ENCODE results near the gene USP5.
"Not testable (repeated sequence)": the region's sequence is repeated elsewhere in the genome, so short reads cannot be mapped to it uniquely, and the experiment has no call there.

Gene USP5

DNA sequence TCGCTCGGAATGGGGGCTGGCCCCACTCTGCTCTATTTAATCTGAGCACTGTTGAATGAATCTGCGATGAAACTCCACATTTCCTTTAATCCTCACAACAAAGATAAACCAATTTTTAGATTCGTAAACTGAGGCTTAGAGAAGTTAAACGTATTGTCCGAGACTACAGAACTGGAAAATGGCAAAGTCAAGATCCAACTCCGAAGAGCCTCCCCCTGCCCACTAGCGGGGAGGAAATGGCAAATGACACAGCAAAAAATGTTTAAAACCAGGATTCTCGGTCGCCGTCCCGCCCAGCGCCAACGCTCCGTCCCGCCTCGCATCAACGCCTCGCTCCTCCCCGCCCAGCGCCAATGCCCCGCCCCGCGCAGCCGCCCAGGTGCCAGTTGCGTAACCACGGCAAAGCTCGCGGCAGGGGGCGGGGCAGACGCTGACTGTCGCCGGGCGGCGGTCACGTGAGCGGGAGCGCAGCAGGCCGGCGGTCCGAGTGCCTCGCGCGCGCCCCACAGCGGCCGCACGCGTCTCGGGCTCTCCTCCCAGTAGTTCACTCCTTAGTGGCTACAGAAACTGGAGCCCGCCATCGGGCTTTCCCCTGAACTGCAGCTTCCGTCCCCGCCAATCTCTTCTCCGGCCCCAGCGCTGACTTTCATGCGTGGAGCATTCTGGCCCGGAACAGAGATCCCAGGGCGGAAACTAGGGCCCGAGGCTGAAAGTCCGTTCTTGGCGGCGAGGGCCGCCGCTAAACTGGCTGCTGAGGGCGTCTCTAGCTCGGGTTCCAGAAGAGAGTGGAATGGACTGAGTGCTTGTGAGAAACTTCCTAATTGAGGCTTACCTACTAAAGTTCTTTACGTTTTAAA is 39.1 kb downstream of the USP5 start:
- peak; percentile 96 to 97 for DNase-seq

DNA sequence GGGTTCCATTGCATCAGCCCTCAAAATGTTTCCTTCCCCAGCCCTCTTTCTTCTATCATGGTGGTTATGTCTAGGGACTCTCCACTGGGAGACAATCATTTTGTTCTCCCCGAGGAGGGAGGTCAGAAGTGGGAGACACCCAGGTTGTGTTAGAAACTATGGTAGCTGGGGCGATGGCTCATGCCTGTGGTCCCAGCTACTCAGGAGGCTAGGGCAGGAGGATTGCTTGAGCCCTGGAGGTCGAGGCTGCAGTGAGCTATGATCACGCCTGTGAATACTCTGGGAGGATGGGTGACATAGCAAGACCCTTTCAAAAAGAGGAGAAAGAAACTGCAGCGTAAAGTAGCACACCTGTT is 39.7 kb downstream of the USP5 start:
- no peak for DNase-seq

DNA sequence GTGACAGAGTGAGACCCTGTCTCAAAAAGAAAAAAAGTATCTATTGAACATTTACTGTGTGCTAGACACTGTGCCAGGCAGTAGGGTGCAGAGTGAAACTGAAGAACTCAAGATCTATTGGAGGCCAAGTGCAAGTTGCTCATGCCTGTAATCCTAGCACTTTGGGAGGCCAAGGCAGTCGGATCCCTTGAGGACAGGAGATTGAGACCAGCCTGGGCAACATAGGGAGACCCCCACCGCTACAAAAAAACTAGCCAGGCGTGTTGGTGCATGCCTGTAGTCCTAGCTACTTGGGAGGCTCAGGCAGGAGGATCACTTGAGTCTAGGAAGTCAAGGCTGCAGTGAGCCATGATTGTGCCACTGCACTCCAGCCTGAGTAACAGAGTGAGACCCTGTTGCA is 40.7 kb downstream of the USP5 start:
- not testable (repeated sequence) for DNase-seq

DNA sequence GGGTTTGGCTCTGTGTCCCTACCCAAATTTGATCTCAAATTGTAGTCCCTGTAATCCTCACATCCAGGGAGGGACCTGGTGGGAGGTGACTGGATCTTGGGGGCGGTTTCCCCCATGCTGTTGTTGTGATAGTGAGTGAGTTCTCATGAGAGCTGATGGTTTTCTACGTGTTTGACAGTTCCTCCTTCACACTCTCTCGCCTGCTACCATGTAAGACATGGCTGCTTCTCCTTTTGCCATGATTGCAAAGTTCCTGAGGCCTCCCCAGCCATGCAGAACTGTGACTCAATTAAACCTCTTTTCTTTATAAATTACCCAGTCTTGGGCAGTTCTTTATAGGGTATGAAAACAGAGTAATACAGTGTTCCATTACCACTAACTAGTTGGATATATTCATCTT is 42.4 kb downstream of the USP5 start:
- DNase-seq, result no peak

DNA sequence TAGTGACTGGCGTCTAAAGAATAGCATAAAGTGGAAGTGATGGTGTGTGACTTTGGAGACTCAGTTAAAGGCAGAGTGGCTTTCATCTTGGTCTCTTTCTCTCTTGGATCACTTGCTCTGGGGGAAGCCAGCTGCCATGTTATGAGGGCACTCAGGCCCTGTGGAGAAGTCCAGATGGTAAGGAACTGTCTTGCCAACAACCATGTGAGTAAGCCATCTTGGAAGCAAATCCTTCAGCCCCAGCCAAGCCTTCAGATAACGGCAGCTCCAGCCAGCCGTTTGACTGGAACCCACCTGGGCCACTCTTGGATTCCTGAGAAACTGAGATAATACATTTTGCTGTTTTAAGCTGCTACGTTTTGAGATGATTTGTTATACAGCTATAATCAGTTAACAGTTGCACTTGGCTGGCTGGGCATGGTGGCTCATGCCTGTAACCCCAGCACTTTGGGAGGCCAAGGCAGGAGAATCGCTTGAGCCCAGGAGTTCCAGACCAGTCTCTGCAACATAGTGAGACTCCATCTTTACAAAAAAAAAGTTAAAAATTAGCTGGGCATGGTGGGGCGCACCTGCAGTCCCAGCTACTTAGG is 45.0 kb downstream of the USP5 start:
- no peak for DNase-seq

DNA sequence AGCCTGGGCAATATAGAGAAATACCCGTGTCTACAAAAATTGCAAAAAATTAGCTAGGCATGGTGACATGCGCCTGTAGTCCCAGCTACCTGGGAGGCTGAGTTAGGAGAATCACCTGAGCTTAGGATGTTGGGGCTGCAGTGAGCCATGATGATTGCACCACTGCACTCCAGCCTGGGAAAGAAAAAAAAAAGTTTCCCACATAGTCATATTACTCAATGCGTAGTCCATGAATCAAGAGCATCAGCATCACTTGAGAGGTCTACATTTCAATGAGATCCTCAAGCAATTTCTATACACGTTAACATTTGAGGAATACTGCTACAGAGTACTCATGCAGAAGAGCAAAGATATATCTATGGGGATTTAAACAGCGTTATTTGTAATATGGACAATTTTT is 47.5 kb downstream of the USP5 start:
- DNase-seq, result no peak

DNA sequence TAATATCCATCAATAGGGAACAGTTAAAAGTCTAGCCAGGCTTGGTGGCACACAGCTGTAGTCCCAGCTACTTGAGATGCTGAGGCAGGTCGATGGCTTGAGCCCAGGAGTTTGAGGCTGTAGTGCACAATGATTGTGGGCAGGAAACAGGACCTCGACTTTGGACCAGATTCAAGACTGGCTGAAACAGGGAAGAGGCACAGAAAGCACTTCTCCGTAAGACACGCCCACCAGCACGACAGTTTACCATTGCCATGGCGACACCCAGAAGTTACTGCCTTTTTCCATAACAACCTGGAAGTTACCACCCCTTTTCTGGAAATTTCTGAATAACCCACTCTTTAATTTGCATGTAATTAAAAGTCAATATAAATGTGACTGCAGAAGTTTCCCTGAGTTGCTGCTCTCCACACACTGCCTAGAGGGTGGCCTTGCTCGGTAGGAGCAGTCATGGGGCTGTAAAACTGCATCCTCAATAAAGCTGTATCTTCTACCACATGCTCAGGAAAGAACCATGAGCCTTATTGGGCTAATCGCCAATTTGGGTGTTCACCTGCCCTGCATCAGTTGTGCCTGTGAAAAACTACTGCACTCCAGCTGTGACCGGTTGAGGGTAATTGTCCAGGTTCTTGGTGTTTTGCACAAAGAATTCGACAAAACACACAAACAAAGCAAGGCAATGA is 48.0 kb downstream of the USP5 start:
- peak in 1 of 2 donors; percentile 46 for DNase-seq

DNA sequence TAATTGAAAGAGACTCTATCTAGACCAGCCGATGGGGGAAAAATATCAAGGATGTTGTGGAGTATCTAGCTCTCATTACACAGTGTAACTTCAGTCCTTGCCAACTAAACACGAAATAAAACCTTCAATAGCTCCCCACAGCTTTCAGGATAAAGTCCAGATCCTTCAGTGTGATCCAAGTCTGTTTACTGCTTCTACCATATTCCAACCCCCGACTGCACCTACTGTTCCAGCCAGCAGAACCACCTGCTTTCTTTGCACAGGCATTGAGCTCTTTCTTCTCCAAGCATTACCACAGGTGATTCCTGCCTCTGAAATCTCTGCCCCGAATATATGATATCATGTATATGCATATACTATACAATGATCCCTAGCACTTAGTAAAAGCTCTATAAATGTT is 50.5 kb downstream of the USP5 start:
- no peak for DNase-seq

DNA sequence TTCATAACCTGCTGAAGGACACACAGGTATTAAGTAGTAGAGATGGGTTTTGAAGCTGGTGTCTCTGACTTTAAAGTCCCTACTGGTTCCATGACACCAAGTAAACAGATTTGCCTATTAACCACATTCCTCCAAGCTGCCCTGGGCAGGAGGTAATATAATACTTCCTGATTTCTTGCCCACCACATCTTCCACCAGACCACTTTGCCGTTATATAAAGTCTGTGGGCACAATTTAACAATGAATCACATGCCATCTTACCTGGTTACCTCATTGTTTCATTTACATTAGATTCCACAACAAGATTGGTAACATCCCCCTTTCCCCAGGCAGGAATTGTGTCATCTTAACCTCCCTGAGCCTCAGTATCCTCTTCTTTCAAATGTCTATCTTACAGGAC is 51.8 kb downstream of the USP5 start:
- DNase-seq, result no peak

DNA sequence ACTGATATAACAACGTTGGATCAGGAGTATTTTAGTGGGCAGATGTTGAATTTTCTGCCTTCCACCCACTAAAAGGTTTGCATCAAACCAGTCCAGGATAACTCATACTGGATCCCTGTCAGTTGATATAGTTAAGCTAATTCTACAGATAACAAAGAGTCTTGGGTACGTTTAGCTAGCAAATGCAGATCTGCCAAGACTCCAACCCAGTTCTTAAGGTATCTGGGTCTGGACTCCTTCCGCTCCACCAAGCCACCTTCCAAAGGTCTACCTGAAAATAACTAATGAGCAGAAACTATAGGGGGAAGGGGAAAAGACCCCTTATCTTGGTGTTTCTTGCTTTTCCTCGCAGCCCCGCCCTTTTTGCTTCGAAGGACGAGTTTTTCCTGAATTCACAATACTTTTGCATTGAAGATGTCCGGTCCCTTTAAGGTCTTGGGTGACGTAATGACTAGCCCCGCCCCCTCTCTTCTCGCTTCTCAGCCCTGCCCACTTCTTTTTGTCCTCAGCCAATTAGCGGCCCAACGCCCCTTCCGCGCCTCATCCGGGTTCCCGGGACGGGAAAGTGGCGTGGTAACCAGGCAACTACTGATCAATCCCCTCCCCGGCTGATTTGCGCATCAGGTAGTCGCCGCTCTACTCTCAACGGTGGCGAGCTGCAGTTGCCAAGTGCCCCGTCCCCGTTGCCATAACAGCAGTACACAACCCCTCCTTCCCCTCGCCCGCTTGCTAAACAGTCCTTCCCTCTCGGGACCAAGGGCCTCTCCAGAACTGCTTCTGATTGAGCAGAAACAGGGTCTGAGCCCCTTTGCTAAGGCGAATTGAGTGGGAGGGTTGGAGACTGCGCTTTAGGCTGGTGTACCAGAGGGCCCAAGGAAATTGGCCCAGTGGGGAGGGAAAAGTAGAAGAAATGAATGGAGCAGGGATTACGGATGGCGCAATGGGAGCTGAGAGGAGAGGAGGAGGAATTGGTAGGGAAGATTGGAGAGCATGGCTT is 52.6 kb downstream of the USP5 start, which contains the start of gene LRRC23:
TSS of gene LRRC23 (plus strand) at position 543 of the 997 bp plus-strand sequence. CDS start 812 bp downstream, outside the sequence.
- peak; percentile 94 to 96 for DNase-seq

DNA sequence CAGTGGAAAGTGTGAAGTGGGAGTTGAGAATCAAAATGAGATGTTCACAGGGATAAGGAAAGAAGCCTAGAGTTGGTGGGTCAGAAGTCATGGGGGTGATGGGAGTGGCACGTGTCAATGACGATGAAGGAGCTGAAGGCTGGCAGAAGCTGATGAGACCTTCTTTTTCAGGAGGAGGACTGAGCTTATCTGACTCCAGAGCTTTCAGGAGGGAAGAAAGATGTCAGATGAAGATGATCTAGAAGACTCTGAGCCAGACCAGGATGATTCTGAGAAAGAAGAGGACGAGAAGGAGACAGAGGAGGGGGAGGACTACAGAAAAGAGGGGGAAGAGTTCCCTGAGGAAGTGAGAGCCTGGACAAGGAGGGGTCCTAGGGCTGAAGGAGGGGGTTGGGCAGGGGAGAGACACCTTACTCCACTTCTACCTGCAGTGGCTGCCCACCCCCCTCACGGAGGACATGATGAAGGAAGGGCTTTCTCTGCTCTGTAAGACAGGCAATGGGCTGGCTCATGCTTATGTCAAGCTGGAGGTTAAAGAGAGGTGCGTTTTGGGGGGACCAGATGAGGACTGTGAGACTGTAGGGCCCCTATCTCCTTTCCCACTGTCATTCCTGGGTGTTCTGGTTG is 53.6 kb downstream of the USP5 start:
- no peak for DNase-seq

DNA sequence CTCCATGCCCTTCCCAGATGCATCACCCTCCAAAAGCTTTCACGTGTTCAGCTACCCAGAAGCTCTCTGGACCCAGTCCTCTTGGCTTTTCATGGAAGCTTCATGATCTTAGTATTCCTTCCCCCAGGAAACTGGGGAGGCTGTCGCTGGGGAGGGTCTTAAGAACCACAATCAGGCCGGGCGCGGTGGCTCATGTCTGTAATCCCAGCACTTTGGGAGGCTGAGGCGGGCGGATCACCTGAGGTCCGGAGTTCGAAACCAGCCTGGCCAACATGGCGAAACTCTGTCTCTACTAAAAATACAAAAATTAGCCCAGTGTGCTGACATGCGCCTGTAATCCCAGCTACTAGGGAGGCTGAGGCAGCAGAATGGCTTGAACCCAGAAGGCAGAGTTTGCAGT is 56.2 kb downstream of the USP5 start:
- not testable (repeated sequence) for DNase-seq

DNA sequence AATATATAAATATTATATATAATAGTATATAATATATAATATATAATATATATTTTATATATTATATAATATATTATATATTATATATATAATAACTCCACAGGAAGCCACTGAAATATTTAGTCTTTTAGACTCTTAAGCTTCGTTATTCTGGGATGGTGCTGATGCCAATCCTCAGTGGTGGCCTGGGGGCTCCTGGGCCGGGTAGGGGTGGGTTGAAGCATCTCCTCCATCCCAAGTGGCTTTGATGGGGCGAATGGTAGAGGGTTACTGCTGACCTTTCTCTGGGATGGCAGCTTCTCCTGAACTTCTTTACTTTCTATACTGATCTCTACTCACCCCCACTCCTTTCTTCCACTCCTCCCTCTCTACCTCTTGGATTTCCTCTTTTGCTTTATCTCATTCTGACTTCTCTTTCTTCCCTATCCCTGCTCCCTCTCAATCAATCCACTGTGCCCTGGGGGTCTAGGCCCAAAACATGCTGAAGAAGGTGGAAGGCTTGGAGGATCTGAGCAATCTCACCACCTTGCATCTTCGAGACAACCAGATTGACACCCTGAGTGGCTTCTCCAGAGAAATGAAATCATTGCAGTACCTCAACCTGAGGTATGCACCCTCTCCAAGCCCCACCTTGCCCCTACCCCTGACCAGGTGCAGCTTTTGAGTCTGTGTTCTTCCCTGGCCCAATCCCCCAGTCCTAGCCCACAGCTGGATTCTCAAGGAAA is 57.6 kb downstream of the USP5 start:
- DNase-seq, result no peak

DNA sequence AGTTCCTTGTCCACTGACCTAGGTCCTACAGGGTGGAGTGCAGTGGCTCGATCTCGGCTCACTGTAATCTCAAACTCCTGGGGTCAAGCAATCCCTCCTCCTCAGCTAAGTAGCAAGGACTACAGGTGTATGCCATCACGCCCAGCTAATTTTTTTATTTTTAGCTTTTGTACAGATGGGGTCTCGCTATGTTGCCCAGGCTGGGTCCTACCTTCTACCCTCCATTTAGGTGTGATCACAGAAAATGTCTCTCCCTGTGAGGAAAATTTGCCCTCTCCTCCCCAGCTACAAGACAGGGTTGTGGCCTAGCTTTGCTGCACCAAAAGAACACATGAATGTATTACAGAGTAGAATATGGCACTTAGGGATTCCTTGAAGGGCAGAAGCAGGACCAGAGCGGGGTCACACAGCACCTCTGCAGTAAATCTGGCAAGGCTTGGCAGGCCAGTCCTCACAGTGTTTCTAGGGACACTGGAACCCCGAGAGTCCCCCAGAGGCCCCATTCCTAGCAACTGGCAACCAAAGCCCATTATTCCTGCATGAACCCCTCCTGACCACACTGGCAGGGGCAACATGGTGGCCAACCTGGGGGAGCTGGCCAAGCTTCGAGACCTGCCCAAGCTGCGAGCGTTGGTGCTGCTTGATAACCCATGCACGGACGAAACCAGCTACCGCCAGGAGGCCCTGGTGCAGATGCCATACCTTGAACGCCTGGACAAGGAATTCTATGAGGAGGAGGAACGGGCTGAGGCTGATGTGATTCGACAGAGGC is 60.4 kb downstream of the USP5 start:
- DNase-seq, result no peak

DNA sequence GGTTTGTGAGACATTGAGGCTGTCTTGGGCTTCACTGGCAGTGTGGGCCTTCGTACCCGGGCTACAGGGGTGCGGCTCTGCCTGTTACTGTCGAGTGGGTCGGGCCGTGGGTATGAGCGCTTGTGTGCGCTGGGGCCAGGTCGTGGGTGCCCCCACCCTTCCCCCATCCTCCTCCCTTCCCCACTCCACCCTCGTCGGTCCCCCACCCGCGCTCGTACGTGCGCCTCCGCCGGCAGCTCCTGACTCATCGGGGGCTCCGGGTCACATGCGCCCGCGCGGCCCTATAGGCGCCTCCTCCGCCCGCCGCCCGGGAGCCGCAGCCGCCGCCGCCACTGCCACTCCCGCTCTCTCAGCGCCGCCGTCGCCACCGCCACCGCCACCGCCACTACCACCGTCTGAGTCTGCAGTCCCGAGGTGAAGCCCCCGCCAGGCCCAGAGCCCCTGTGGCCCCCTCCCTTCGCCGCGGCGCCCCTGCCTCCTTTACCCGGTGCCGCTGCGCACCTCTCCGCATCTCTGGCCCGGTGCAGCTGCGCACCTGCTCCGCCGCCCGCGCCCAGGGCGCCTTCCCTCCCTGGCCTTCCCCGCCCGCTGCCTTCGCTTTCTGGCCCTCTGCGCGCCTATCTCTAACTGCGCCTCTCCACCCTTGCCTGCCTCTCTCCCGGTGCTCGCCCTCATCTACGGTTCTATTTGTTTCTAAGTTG is 62.4 kb downstream of the USP5 start, which contains the start of gene ENO2:
TSS of gene ENO2 (plus strand) at position 335 of the 701 bp plus-strand sequence. CDS start 1,253 bp downstream, outside the sequence.
- peak; percentile 55 to 71 for DNase-seq

DNA sequence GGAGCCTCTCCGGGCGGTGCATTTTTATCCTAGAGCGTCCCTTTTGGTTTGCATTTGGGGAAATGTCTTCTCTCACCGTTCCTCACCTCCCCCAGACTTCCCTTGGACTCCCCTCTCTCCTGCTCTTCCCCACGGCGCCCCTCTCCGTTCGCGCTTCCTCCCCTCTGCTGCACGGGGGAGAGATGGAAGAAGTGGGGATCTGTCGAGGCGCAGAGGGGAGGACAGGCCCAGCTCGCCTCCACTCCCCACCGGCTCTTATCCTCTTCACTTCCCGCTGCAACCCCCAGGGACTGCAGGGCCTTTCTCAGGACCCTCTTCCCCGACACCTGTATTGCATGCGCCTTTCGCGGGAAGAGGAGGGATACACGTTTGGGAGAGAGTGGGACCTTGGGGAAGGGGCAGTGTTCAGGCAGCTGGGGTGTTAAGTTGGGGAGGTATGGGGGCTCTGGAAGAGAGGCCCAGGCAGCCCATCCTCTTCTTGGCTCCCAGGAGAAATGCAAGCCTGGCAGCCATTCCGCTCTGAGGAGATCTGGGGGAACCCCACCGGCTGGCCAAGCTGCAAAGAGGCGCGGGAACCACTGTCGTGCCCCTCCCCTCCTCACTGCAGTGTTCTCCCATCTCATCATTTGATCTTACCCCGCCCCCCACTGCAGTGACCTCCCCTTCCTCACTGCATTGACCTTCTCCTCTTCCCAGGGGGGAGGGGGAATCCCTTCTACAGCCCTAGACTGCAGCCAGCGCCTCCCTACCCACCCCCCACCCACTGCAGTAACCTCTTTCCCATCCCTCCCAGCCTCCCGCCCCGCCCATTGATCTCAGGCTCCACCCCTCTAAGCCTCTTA is 63.2 kb downstream of the USP5 start:
- DNase-seq, result no peak

DNA sequence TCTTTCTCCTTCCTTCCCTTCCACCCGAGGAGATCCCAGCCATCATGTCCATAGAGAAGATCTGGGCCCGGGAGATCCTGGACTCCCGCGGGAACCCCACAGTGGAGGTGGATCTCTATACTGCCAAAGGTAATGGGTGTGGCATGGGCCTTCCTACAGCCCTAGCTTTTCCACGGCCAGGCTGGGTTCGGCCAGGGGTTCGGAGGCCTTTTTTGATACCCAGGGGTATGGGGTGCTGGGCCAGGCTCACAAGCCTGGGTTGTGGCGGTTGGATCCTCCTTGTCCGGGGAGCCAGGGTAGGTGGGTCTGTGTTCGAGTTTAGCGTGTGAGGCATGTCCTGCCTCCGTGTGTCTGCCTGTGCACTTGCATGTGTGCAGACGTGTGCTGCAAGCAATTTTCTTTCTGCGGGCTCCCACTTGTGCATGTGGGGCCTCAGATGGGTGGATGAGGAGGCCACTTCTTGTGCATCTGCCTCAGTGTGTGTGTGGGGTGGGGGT is 63.9 kb downstream of the USP5 start:
- DNase-seq, result no peak

Measured in hippocampal formation (tissue), 2 donors.